Measurements from ENCODE around the gene KRTAP10-10.
"Not testable (repeated sequence)": the region's sequence is repeated elsewhere in the genome, so short reads cannot be mapped to it uniquely, and the experiment has no call there.

The KRTAP10-10 gene, protein sequence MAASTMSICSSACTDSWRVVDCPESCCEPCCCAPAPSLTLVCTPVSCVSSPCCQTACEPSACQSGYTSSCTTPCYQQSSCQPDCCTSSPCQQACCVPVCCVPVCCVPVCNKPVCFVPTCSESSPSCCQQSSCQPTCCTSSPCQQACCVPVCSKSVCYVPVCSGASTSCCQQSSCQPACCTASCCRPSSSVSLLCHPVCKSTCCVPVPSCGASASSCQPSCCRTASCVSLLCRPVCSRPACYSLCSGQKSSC

DNA sequence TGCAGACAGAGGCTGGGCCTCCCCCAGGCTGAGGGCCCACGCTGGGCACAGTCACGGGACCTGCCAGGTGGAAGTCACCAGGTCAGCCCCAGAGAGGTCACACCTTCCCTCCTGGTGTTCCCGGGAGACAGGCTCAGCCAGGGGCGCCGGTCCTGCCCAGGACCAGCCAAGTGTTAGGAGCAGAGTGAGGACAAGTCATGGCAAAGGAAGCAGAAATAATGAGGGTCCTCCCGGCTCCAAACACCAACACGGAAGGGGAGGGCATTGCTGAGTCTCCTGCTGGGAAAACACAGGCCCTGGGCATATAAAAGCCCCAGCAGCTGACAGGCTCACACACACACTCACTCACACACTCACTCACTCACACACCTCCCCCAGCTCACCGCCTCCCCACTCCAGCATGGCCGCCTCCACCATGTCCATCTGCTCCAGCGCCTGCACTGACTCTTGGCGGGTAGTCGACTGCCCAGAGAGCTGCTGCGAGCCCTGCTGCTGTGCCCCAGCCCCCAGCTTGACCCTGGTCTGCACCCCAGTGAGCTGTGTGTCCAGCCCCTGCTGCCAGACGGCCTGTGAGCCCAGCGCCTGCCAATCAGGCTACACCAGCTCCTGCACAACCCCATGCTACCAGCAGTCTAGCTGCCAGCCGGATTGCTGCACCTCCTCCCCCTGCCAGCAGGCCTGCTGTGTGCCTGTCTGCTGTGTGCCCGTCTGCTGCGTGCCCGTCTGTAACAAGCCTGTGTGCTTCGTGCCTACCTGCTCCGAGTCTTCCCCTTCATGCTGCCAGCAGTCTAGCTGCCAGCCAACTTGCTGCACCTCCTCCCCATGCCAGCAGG lies at the start of gene KRTAP10-10:
KRTAP10-10 (plus strand) TSS at position 339 of the 833 bp plus-strand sequence; CDS start at position 401, 62 bp downstream.
- no peak for FAIRE-seq

DNA sequence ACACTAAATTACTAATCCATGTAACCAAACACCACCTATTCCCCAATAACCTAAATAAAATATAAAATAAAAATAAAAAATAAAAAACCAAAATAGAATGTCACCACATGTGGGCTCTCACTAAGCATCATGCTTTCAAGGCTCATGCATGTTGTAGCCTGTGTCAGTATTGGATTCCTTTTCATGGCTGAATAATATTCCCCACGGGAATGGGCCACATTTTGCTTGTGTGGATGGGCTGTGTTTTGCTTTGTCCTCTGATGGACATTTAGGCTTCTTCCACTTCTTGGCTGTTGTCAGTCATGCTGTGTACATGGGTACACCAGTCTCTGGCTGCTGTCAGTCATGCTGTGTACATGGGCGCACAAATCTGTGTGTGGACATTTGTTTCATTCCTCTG lies 48.1 kb upstream of the KRTAP10-10 start:
- no peak for FAIRE-seq

DNA sequence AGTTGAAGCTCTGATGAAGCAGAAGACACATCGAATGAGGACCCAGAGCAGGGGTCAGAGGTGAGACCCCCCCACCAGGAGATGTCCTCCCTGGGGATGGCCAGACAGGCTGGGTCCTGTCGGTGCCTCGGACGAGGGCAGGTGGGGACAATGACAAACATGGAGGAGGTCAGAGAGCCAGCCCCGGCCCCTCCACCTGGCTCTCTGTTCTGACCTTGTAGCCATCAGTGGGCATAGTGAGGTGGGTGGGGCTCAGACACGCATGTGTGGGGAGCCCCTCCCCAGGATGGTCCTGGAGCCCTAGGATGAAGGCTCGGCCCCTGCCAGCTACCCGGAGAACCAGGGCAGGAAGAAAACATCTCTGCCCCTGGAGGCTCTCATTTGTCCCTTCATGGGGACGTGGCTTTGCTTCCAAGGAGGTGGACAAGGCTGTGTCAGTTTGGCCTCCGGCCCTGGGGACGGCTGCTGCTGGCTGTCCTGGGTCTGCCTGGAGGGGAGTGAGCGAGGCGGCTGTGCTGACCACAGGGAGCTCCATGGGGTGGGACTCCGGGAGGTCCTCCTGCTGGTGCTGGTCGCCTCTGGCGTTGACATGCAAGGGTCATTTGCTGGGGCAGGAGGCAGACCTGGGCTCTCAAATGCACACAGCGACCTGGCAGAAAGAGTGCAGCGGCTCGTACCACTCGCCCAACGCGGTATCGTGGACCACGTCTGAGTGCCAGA lies 47.4 kb upstream of the KRTAP10-10 start:
- FAIRE-seq: no peak

DNA sequence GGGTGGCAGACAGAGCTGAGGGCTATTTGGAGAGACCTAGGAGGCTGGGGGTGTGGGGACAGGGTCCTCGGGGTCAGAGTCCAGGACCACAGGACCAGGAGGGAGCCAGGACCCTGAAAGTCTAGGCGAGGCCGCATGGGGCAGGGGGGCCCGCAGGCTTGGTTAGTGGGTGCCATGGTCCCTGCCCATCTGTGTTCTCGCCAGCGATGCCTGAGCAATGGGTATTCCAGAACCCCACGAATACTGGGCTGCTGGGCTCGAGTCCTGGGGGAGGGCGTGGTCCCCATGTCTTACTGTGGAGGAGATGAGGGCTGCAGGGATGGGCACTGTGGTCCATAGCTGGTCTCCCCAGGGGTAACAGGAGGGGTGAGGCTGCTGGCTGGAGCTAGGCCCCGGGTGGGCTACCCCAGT lies 46.8 kb upstream of the KRTAP10-10 start:
- no peak for FAIRE-seq

DNA sequence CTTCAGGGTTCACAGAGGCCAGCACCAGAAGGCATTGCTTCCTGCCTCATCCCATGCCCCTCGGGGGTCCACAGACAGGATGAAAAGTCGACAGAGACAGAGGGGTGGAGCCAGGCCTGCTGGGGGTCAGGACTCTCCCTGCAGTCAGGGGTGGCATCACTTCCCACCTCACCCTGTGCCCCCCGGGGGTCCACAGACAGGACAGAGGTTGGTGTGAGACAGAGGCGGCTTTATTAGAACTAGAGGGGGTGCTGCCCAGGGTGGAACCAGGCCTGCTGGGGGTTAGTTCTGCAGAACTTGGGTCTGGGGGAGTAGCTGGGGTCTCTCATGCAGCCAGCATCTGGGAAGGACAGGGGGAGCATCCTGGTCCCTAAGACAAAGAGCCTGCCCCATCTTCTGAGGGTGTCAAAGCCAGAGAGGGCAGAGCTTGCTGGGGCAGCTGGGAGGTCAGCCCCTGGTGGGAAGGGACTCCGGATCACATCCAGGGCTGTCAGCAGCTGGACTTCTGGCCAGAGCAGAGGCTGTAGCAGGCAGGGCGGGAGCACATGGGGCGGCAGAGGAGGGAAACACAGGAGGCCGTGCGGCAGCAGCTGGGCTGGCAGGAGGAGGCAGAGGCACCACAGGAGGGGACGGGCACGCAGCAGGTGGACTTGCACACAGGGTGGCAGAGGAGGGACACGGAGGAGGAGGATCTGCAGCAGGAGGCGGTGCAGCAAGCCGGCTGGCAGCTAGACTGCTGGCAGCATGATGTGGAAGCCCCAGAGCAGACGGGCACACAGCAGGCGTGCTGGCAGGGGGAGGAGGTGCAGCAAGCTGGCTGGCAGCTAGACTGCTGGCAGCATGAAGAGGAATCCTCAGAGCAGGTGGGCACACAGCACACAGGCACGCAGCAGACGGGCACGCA lies 46.0 kb upstream of the KRTAP10-10 start:
- FAIRE-seq: not testable (repeated sequence)

DNA sequence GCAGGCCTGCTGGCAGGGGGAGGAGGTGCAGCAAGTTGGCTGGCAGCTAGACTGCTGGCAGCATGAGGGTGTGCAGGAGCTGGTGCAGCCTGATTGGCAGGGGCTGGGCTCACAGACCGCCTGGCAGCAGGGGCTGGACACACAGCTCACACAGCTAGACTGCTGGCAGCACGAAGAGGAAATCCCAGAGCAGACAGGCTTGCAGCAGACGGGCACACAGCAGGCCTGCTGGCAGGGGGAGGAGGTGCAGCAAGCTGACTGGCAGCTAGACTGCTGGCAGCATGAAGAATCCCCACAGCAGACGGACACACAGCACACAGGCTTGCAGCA lies 45.4 kb upstream of the KRTAP10-10 start:
- FAIRE-seq: not testable (repeated sequence)

DNA sequence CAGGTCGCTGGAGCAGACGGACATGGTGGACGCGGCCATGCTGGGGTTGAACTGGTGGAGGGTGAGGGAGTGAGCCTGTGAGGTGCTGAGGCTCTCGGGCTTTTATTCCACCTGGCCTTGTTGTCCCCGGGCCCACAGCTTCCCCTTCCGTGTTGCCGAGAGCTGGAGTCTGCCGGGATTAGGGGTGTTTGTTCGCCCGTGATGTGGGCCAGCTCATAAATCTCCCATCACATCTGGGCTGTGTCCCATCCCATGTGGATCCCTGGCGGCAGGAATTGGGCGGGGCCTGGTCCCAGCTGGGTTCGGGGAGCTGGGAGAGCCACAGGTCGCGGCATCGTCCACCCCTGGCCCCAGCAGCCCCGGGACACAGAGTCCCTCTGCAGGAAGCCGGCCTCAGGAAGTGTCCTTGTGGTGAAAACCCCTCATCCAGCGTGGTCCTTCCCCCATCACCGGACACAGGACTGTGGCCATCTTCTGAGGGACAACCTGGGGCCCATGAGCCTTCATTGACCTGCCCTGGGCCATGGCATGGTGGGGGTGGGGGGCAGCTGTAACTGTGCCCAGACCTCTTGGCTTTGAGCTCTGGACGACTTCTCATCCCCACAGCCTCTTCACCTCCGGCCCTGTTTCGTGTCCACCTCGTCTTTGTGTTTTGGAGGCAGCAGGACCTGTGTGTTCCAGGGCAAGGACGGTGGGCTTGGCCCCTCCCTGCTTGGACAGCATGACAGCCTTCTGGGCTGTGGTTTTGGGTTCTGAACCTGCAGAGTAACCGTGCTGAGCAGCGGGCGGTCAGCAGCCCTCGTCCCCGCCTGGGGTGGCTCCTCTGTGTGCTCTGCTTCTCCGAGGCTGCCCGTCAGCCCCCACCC lies 44.5 kb upstream of the KRTAP10-10 start, which contains the start of gene KRTAP10-6:
KRTAP10-6 (minus strand) TSS at position 60 of the 866 bp plus-strand sequence; CDS start at position 39, 21 bp downstream.
- no peak for FAIRE-seq

DNA sequence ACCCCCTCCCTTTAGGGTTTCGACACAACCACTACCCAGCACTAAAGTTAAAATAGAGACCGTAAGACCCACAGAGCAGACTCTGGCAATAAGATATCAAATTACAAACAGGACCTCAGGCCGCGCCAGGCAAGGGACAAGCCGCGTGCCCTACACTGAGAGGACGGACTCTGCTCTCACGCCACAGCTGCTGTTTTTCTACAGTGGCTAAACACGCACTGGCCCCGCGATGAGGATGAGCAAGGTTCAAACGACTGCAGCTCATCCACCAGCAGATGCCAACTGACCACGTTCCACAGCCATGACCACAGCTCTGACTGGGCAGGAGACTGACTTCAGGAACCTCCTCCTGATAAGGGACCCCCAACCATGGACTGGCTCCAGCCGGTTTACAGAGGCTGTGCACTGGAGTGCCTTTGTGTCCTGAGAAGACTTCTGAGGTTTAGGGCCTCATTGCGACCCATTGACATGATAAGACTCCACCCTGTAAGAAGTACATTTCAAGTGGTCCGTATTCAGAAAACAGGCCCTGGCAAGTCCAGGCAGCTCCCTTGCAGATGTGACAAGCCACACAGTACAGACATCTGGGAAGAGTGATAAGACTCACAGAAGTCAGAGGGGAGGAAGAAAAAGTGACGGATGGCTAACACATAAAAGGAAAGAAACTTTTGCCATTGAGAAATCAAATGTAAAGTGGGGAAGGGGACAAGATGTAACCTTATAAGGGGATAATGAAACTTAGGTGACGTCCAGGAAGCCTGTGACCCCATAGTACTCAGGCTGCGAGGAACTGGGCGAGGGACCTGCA lies 43.4 kb upstream of the KRTAP10-10 start:
- no peak for FAIRE-seq

DNA sequence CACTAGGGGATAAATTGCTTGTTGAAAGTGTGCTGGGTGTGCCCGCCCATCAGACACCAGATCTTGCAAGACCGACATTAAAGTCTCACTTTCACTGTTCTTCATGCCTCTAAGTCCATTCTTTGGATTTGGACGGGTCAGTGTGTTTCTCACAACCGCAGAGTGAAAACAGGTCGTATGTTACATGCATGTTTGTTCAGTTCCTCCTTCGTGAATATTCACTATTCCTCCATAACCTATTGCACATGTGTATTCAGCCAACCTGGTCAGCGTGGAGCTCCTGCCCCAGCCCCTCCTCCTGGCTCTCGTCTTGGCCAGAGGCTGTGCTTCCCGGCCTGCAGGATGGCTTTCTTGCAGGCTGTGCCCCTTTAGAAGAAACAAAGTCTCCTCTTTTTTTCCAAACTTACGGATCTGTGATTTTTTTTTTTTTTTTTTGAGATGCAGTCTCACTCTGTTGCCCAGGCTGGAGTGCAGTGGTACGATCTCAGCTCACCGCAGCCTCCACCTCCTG lies 42.7 kb upstream of the KRTAP10-10 start:
- FAIRE-seq: no peak

DNA sequence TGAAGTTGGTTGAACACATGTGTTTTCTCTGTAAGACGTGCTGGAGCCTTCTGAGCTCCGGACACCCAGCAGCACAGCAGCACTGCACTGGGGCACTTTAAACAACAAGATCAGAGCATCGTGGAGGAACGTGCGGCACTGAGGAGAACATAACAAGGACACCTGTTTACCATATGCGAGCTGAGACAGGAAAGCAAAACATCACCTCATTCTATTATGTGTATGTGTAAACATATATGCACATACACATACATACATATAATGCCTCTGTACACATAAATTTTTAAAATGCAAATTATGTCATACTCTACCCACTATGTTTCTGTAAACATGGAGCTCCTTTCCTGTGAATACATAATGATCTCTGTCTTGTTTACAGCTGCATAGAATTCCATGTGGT lies 41.6 kb upstream of the KRTAP10-10 start:
- FAIRE-seq: no peak

DNA sequence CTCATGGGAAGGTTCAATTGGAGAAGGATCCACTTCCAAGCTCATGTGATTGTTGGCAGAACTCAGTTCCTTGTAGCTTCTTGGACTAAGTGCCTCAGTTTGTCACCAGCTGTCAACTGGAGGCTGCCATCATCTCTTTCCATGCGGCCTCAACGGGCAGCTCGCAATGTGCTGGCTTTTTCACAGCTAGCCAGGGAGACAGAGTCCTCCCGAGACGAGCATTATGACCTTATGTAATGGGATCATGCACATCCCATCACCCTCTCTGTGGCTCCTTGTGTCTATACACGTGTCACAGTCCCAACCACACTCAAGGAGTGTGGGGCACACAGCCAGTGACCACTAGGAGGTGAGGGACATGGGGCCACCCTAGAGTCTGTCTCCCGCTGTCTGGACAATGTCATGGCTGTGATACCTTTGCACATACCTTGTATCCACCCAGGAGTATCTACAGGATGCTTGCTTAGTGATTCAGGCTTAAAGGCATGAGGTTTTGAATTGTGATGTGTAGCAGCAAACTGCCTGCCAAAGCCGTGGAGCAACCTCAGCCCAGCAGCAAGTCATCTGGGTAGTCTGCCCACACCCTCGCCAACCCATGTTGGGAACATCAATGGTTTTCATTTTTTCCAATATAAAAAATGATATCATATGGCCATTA lies 41.0 kb upstream of the KRTAP10-10 start:
- no peak for FAIRE-seq

DNA sequence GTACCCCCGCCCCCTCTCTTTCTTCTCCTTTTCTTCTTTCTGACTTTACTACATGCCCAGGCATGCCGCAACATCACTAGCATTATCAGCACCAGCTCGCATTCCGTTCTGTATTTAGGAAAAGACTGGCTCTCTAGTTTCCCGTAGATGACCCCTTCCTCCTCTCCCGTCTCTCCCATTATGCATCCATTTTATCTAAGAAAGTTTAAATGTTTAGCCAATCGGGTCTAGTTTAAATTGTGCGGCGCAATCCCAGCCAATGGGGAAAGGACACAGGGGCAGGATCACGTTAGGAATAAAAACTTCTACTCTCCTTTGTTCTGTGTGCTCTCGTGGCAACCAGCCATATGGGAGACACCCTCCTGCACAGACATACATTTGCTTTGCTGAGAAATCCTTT lies 39.1 kb upstream of the KRTAP10-10 start:
- FAIRE-seq: no peak

DNA sequence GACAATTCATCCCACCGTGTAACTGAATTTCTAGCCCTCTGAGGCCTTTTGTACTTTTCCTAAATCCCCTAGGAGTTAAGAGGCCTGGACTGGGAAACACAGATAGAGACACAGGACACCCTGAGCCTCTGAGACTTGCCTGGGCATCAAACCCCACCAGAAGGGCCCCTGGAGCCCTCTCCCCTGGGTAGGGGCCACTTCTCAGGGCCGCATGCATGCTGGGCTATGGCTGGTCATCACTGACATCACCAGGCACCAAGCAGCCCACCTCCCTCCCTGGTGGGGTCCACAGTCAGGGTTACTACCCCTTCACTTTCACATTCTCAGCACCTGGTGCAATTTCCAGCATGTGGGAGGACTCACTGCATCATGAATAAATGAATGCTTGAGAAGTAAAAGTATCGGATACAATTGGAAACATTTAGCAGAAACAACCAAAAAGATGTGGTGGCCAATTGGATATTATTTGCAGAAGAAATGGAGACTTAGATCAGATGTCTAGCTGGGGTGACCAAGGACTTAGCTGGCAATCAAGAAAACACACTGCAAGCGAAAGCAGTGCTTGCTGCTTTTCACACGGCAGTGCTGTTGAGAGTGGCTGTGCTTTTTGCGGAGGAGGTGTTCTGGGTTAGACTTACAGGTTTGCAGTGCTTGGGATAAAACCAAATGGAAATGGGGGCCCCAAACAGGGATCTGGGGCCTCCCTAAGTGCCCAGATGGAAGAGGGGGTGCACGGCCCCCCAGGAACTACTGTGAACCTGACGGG lies 37.7 kb upstream of the KRTAP10-10 start:
- no peak for FAIRE-seq

DNA sequence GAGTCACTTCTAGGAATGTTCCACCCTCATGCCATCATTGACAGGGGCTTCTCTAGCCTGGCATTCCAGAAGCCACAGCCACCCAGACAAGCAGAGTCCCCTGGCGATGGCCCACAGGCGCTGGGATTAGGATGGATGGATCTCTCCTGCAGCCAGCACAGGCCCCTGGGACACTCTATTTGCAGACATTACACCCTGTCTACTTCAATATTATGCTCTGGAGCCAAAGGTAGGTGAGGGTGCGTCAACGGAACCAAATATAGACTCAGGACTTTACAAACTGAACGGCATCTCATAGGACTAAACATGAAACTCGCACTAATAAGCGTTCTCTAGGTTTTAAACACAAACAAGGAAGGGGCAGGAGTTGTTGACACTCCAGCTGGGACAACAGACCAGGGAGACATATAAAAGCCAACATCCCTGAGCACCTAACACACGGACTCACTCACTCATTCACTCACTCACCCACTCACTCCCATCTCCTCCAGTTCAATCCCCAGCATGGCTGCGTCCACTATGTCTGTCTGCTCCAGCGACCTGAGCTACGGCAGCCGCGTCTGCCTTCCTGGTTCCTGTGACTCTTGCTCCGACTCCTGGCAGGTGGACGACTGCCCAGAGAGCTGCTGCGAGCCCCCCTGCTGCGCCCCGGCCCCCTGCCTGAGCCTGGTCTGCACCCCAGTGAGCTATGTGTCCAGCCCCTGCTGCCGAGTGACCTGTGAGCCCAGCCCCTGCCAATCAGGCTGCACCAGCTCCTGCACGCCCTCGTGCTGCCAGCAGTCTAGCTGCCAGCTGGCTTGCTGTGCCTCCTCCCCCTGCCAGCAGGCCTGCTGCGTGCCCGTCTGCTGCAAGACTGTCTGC lies 36.8 kb upstream of the KRTAP10-10 start, which contains the start of gene KRTAP10-7:
KRTAP10-7 (plus strand) TSS at position 480 of the 861 bp plus-strand sequence; CDS start at position 505, 25 bp downstream.
- FAIRE-seq: not testable (repeated sequence)

DNA sequence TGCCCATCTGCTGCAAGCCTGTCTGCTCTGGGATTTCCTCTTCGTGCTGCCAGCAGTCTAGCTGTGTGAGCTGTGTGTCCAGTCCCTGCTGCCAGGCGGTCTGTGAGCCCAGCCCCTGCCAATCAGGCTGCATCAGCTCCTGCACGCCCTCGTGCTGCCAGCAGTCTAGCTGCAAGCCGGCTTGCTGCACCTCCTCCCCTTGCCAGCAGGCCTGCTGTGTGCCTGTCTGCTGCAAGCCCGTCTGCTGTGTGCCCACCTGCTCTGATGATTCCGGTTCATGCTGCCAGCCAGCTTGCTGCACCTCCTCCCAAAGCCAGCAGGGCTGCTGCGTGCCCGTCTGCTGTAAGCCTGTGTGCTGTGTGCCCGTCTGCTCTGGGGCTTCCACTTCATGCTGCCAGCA lies 36.1 kb upstream of the KRTAP10-10 start:
- FAIRE-seq: not testable (repeated sequence)

DNA sequence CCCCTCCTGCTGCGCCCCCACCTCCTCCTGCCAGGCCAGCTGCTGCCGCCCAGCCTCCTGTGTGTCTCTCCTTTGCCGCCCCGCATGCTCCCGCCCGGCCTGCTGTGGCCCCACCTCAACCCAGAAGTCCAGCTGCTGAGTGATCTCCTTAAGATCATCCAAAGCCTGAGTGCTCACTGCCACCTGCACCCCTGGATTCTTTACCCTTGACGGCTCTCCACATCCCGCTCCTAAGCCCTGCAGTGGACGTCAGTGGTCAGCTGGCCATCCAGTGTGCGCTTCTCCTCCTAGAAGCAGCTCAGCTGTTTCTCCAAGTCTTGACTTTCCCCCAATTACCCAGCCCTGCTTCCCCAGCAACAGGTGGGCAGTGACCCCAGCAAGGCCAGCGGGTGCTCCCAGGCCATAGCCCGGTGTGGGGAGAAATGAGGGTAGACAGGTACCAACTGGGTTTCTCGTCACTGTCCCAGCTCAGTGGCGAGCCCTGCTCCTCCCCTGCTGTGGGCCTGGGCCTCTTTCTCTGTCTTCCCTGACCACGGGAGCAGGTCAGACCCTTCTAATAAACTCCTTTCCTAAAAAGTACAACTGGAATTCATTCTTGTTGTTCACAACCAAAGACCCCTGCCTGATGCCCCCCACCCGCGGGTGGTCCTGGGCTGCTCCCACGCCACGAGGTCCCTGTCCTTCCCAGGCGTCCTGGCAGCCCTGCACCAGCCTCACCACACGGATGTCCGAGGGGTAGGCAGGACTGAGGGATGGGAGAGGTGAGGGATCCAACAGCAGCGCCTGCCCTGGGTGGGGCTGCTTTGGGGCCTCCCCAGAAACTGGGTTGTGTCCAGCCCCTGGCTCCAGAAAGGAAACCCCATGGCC lies 35.3 kb upstream of the KRTAP10-10 start:
- FAIRE-seq: no peak

DNA sequence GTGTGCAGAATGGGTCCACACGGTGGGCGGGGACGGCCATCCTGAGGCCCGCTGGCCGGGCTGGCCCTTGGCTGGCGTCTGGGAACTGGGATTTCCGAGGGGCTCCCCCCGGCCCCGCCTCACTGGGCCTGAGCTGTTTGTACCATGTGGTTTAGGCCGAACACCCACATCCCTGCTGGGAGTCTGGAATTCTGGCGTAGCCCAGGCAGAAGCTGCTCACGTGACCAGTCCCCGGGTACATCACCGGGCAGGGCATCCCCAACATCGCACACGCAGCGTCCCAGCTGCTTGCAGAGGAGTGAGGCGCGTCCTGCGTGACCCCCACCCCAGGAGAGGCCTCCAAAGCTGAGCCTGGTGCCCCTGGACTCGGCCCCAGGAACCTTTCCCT lies 34.7 kb upstream of the KRTAP10-10 start:
- FAIRE-seq: no peak
